Measurements from ENCODE around the gene OR2V2.

DNA sequence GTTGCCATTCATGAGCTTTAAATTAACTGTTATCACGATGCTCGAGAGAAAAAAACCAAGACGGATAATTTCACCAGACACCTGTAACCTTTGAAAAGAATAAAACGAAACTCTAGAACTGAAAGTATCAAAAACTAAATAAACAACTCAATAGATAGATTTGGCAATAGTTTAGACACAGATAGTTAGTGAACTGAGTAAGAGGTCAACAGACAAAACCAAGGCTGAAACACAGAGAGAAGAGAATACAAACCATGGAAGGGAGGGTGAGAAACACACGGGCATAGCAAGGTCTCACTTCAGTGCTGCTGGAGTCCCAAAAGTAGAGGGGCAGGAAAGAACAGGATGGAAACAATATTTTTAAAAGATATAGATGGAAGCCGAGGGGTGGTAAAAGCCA lies 13.1 kb upstream of the OR2V2 start:
- TF ChIP-seq, protein P1, sequence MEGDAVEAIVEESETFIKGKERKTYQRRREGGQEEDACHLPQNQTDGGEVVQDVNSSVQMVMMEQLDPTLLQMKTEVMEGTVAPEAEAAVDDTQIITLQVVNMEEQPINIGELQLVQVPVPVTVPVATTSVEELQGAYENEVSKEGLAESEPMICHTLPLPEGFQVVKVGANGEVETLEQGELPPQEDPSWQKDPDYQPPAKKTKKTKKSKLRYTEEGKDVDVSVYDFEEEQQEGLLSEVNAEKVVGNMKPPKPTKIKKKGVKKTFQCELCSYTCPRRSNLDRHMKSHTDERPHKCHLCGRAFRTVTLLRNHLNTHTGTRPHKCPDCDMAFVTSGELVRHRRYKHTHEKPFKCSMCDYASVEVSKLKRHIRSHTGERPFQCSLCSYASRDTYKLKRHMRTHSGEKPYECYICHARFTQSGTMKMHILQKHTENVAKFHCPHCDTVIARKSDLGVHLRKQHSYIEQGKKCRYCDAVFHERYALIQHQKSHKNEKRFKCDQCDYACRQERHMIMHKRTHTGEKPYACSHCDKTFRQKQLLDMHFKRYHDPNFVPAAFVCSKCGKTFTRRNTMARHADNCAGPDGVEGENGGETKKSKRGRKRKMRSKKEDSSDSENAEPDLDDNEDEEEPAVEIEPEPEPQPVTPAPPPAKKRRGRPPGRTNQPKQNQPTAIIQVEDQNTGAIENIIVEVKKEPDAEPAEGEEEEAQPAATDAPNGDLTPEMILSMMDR (IDR thresholded peaks at IDR 0.05): no peak
- TF ChIP-seq EP300 (IDR thresholded peaks at IDR 0.05; ENCODE audit: borderline replicate concordance in 1 of 2, low read depth in 1 of 2, low read length in 1 of 2) (no peak), GABPA (IDR thresholded peaks at IDR 0.05; ENCODE audit: low read depth) (no peak), ELF1 (IDR thresholded peaks at IDR 0.05) (no peak), MAX (IDR thresholded peaks at IDR 0.05; ENCODE audit: low read depth) (no peak), POLR2AphosphoS5 (IDR thresholded peaks at IDR 0.05; ENCODE audit: low read depth, low read length) (no peak), NFIC (IDR thresholded peaks at IDR 0.05; ENCODE audit: borderline replicate concordance) (no peak), RFX5 (IDR thresholded peaks at IDR 0.05; ENCODE audit: low read length) (no peak), EZH2phosphoT487 (IDR thresholded peaks at IDR 0.05; ENCODE audit: borderline replicate concordance, low read depth) (no peak), GATA2 (CRISPR knock-in tag; IDR thresholded peaks at IDR 0.05) (no peak), USF1 (IDR thresholded peaks at IDR 0.05; ENCODE audit: borderline replicate concordance, low read depth) (no peak)
- TF ChIP-seq, protein P2, sequence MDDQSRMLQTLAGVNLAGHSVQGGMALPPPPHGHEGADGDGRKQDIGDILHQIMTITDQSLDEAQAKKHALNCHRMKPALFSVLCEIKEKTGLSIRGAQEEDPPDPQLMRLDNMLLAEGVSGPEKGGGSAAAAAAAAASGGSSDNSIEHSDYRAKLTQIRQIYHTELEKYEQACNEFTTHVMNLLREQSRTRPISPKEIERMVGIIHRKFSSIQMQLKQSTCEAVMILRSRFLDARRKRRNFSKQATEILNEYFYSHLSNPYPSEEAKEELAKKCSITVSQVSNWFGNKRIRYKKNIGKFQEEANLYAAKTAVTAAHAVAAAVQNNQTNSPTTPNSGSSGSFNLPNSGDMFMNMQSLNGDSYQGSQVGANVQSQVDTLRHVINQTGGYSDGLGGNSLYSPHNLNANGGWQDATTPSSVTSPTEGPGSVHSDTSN (IDR thresholded peaks at IDR 0.05): no peak

All from SK-N-SH (cell line).